H9 (cell line): ENCODE measurements around the gene TACC2. TPM values are rescaled to one million over a fixed set of nuclear protein-coding genes. Genes with fewer than 3 reads are reported as not detected.
"Not testable (repeated sequence)": the region's sequence is repeated elsewhere in the genome, so short reads cannot be mapped to it uniquely, and the experiment has no call there.

Source experiments
- DNase-seq: peaks from one replicate; pipeline ENCODE4 v3.0.0-alpha.2; 2017
- H2AFZ ChIP-seq: one replicate; pipeline ENCODE4 v1.6.1; 2013; ENCODE audit warnings: mild to moderate bottlenecking, low read length, control low read depth, moderate library complexity
- H2AK5ac ChIP-seq: 2 replicates; pipeline ENCODE4 v1.6.1; 2013; ENCODE audit warnings: low read length, control low read depth, mixed read lengths; ENCODE audit not compliant: insufficient read length
- H2BK120ac ChIP-seq: one replicate; pipeline ENCODE4 v1.6.1; 2013; ENCODE audit warnings: low read depth, mild to moderate bottlenecking, low read length, control low read depth, inconsistent platforms; ENCODE audit not compliant: poor library complexity, severe bottlenecking
- H2BK12ac ChIP-seq: 2 replicates; pipeline ENCODE4 v1.6.1; 2013; ENCODE audit warnings: low read length, control low read depth, mixed read lengths, low read depth; ENCODE audit not compliant: insufficient read length
- H2BK15ac ChIP-seq: 2 replicates; pipeline ENCODE4 v1.6.1; 2013; ENCODE audit warnings: low read depth, low read length, control low read depth
- H2BK20ac ChIP-seq: one replicate; pipeline ENCODE4 v1.6.1; 2013; ENCODE audit warnings: low read depth, mild to moderate bottlenecking, low read length, control low read depth, inconsistent platforms; ENCODE audit not compliant: poor library complexity, severe bottlenecking
- H2BK5ac ChIP-seq: 2 replicates; pipeline ENCODE4 v1.6.1; 2013; ENCODE audit warnings: low read length, control low read depth, mixed read lengths; ENCODE audit not compliant: insufficient read length
- H3K14ac ChIP-seq: 2 replicates; pipeline ENCODE4 v1.6.1; 2013; ENCODE audit warnings: low read length, control low read depth; ENCODE audit not compliant: insufficient read depth
- H3K18ac ChIP-seq: 2 replicates; pipeline ENCODE4 v1.6.1; 2013; ENCODE audit warnings: low read depth, mild to moderate bottlenecking, mixed read lengths, low read length, control low read depth; ENCODE audit not compliant: insufficient read length
- H3K23ac ChIP-seq: 2 replicates; pipeline ENCODE4 v1.6.1; 2013; ENCODE audit warnings: low read length, control low read depth, mixed read lengths, low read depth; ENCODE audit not compliant: insufficient read length
- H3K23me2 ChIP-seq: 2 replicates; pipeline ENCODE4 v1.6.1; 2013; ENCODE audit warnings: low read depth, mild to moderate bottlenecking, mixed read lengths, low read length, control low read depth; ENCODE audit not compliant: insufficient read length, poor library complexity, severe bottlenecking
- H3K27ac ChIP-seq: 2 replicates; pipeline ENCODE4 v1.5.1; 2013; ENCODE audit warnings: low read length, control low read depth, mixed read lengths, low read depth; ENCODE audit not compliant: insufficient read length
- H3K27me3 ChIP-seq: 2 replicates; pipeline ENCODE4 v1.6.1; 2013; ENCODE audit warnings: low read length, control low read depth, inconsistent platforms; ENCODE audit not compliant: insufficient read depth
- H3K4ac ChIP-seq: 2 replicates; pipeline ENCODE4 v1.6.1; 2013; ENCODE audit warnings: low read depth, mild to moderate bottlenecking, control low read depth, inconsistent platforms, low read length, moderate library complexity
- H3K4me1 ChIP-seq: 2 replicates; pipeline ENCODE4 v1.6.1; 2013; ENCODE audit warnings: low read length, control low read depth, inconsistent platforms; ENCODE audit not compliant: insufficient read depth
- H3K4me2 ChIP-seq: 2 replicates; pipeline ENCODE4 v1.6.1; 2013; ENCODE audit warnings: low read length, control low read depth, mixed read lengths; ENCODE audit not compliant: insufficient read length, insufficient read depth
- H3K56ac ChIP-seq: 2 replicates; pipeline ENCODE4 v1.6.1; 2013; ENCODE audit warnings: low read depth, mild to moderate bottlenecking, mixed read lengths, low read length, control low read depth; ENCODE audit not compliant: insufficient read length
- H3K79me1 ChIP-seq: 2 replicates; pipeline ENCODE4 v1.6.1; 2013; ENCODE audit warnings: low read depth, mild to moderate bottlenecking, moderate library complexity, low read length, control low read depth, inconsistent platforms; ENCODE audit not compliant: insufficient read depth, poor library complexity, severe bottlenecking
- H3K79me2 ChIP-seq: 2 replicates; pipeline ENCODE4 v1.6.1; 2013; ENCODE audit warnings: low read length, control low read depth, inconsistent platforms; ENCODE audit not compliant: insufficient read depth
- H3K9ac ChIP-seq: 2 replicates; pipeline ENCODE4 v1.6.1; 2013; ENCODE audit warnings: low read length, control low read depth, mixed read lengths; ENCODE audit not compliant: insufficient read length; ENCODE audit errors: extremely low read depth
- H3K9me3 ChIP-seq: one replicate; pipeline ENCODE4 v1.6.1; 2013; ENCODE audit warnings: low read depth, low read length, inconsistent platforms; ENCODE audit not compliant: control insufficient read depth
- H3T11ph ChIP-seq: one replicate; pipeline ENCODE4 v1.6.1; 2013; ENCODE audit warnings: mild to moderate bottlenecking, low read length, control low read depth, inconsistent platforms
- H4K20me1 ChIP-seq: one replicate; pipeline ENCODE4 v1.6.1; 2013; ENCODE audit not compliant: control insufficient read depth, insufficient read length, insufficient read depth
- H4K5ac ChIP-seq: 2 replicates; pipeline ENCODE4 v1.6.1; 2013; ENCODE audit warnings: low read depth, mild to moderate bottlenecking, mixed read lengths, low read length, control low read depth; ENCODE audit not compliant: insufficient read length
- H4K8ac ChIP-seq: replicated peaks from 2 replicates; pipeline ENCODE4 v1.6.1; 2013; ENCODE audit warnings: low read length, control low read depth, mixed read lengths, low read depth; ENCODE audit not compliant: insufficient read length
- H4K91ac ChIP-seq: 2 replicates; pipeline ENCODE4 v1.6.1; 2013; ENCODE audit warnings: low read depth, mild to moderate bottlenecking, moderate library complexity, mixed read lengths, low read length, control low read depth; ENCODE audit not compliant: insufficient read length
- H3K27ac Mint-ChIP-seq, 3 experiments: 2 replicates in 2 of 3; 3 replicates in 1 of 3; pipeline ENCODE4 v1.8.0; 2020 to 2021; ENCODE audit warnings: mixed read lengths in 3 of 3, mild to moderate bottlenecking in 1 of 3, moderate library complexity in 1 of 3
- H3K27me3 Mint-ChIP-seq: 2 replicates; pipeline ENCODE4 v1.8.0; 2021; ENCODE audit warnings: low read depth, mild to moderate bottlenecking, moderate library complexity, mixed read lengths
- H3K36me3 Mint-ChIP-seq, 3 experiments: 2 replicates in 2 of 3; 3 replicates in 1 of 3; pipeline ENCODE4 v1.8.0; 2020 to 2021; ENCODE audit warnings: low read depth in 3 of 3, mixed read lengths in 3 of 3; ENCODE audit not compliant: insufficient read depth in 1 of 3
- H3K4me1 Mint-ChIP-seq, 2 experiments: 2 replicates each; pipeline ENCODE4 v1.8.0; 2020; ENCODE audit warnings: mixed read lengths in 2 of 2
- H3K4me3 Mint-ChIP-seq, 2 experiments: 2 replicates in 1 of 2; 3 replicates in 1 of 2; pipeline ENCODE4 v1.8.0; 2020 to 2021; ENCODE audit warnings: mild to moderate bottlenecking in 2 of 2, mixed read lengths in 2 of 2, moderate library complexity in 1 of 2
- H3K9me3 Mint-ChIP-seq, 2 experiments: 2 replicates in 1 of 2; 3 replicates in 1 of 2; pipeline ENCODE4 v1.8.0; 2020; ENCODE audit warnings: mild to moderate bottlenecking in 2 of 2, mixed read lengths in 2 of 2, moderate library complexity in 1 of 2
- CTCF ChIP-seq: fragments of 200-600 bp; sonication (generic); conservative IDR thresholded peaks from 3 replicates; pipeline ENCODE4 v1.8.0; 2021; ENCODE audit warnings: antibody characterized with exemption, mild to moderate bottlenecking
- whole genome bisulfite sequencing: extraction: QIAGEN DNeasy Blood & Tissue Kit; methylation state at CpG from one replicate; pipeline ENCODE4 v1.1.7; 2013; ENCODE audit warnings: missing lambda C conversion rate, low lambda C conversion rate, mixed read lengths; ENCODE audit not compliant: insufficient read length; ENCODE audit errors: extremely low coverage; 5-methylcytosine and 5-hydroxymethylcytosine counted together
- total RNA-seq: library from RNA; stranded (reverse); gene quantifications from 2 replicates; pipeline ENCODE4 v1.2.1, GENCODE V29; 2021

Gene TACC2
- total RNA-seq, 1 experiment from 2014 or later: 58.1 TPM

- no peaks in the 10 kb centered on the region for H3K27me3 Mint-ChIP-seq
- Histone ChIP-seq H4K8ac (no peak overlapping the region), H3K27ac (no peak overlapping the region), H2BK120ac (no peak overlapping the region), H3K4ac (no peak overlapping the region), H2BK5ac (no peak overlapping the region), H3K79me2 (no peaks in the 10 kb centered on the region), H3K4me1 (no peaks in the 10 kb centered on the region), H4K20me1 (no peaks in the 10 kb centered on the region), H4K5ac (no peak overlapping the region), H3K27me3 (no peaks in the 10 kb centered on the region), H2BK12ac (no peak overlapping the region), H3K79me1 (no peaks in the 10 kb centered on the region), H3K4me2 (no peak overlapping the region), H3K23me2 (no peaks in the 10 kb centered on the region), H2BK15ac (no peak overlapping the region), H2AK5ac (no peak overlapping the region), H2BK20ac (no peak overlapping the region), H3K9ac (no peak overlapping the region), H3K56ac (no peak overlapping the region), H2AFZ (no peak overlapping the region), H4K91ac (no peak overlapping the region), H3K18ac (no peak overlapping the region), H3T11ph (no peak overlapping the region), H3K9me3 (no peaks in the 10 kb centered on the region), H3K14ac (no peak overlapping the region), H3K23ac (no peak overlapping the region)
- no peaks in the 10 kb centered on the region for H3K4me1 Mint-ChIP-seq
- H3K36me3 Mint-ChIP-seq: no peaks in the 10 kb centered on the region
- H3K4me3 Mint-ChIP-seq: no peak overlapping the region
- no peak overlapping the region for H3K27ac Mint-ChIP-seq
- DNase-seq: no peak
- TF ChIP-seq CTCF: no peak
- no peaks in the 10 kb centered on the region for H3K9me3 Mint-ChIP-seq
- WGBS: no CpG with 5 or more reads among the region's 3 CpGs
Observed at GRCh38 chr10:122093076-122093475, 104.1 kb downstream of the TACC2 start.

- WGBS: no CpG with 5 or more reads among the region's 11 CpGs
- H3K27me3 ChIP-seq, H3K9me3 Mint-ChIP-seq, H4K5ac ChIP-seq, H3K56ac ChIP-seq, H3K4ac ChIP-seq, H3K79me1 ChIP-seq, H3K4me1 Mint-ChIP-seq, H3K9ac ChIP-seq, H2BK120ac ChIP-seq, H4K20me1 ChIP-seq, H3K23me2 ChIP-seq, H3K4me1 ChIP-seq, H3K4me2 ChIP-seq, H3K27ac ChIP-seq, H4K8ac ChIP-seq, H3T11ph ChIP-seq, H3K18ac ChIP-seq, H2BK5ac ChIP-seq, H3K36me3 Mint-ChIP-seq, H3K23ac ChIP-seq, H3K4me3 Mint-ChIP-seq, H2AFZ ChIP-seq, H2BK12ac ChIP-seq, DNase-seq, H3K27me3 Mint-ChIP-seq, H3K9me3 ChIP-seq, H2BK15ac ChIP-seq, H2AK5ac ChIP-seq, H4K91ac ChIP-seq, H2BK20ac ChIP-seq, H3K79me2 ChIP-seq, H3K14ac ChIP-seq: not testable (repeated sequence)
- peak overlapping the region in 1 of 3 experiments; percentile 55; a peak in 1 of 7 replicates for H3K27ac Mint-ChIP-seq
Observed at GRCh38 chr10:122096181-122096580, 107.2 kb downstream of the TACC2 start.
